DMS79 treated with DMSO at 0.1 percent for 48 hours (cell line): ENCODE data around the gene DDRGK1.

Experiments
- DNase-seq: peaks from one replicate; lab custom pipeline; 2025; lab: John Stamatoyannopoulos, UW

Gene DDRGK1

GRCh38 chr20:3235666-3236324, 31.3 kb upstream of the DDRGK1 start:
- no peak for DNase-seq

- no peak for DNase-seq
These were observed 29.6 kb upstream of the DDRGK1 start for GRCh38 chr20:3233991-3234498.

GRCh38 chr20:3233131-3233990, 28.9 kb upstream of the DDRGK1 start:
- DNase-seq: no peak

- DNase-seq: no peak
These were observed 27.6 kb upstream of the DDRGK1 start for GRCh38 chr20:3231889-3232588.

GRCh38 chr20:3231116-3231515, 26.6 kb upstream of the DDRGK1 start:
- no peak for DNase-seq

- DNase-seq: no peak
These were observed 25.3 kb upstream of the DDRGK1 start for GRCh38 chr20:3229798-3230197.

GRCh38 chr20:3229158-3229557, 24.7 kb upstream of the DDRGK1 start:
- DNase-seq: no peak

GRCh38 chr20:3228750-3229032, 24.2 kb upstream of the DDRGK1 start:
- no peak for DNase-seq

GRCh38 chr20:3227936-3228749, 23.7 kb upstream of the DDRGK1 start:
- DNase-seq: no peak

GRCh38 chr20:3227506-3227905, 23.0 kb upstream of the DDRGK1 start:
- no peak for DNase-seq

GRCh38 chr20:3226864-3227263, 22.4 kb upstream of the DDRGK1 start:
- no peak for DNase-seq

- no peak for DNase-seq
These were observed 21.6 kb upstream of the DDRGK1 start for GRCh38 chr20:3226093-3226492.

- no peak for DNase-seq
These were observed 20.4 kb upstream of the DDRGK1 start for GRCh38 chr20:3224681-3225421.

GRCh38 chr20:3223994-3224680, 19.7 kb upstream of the DDRGK1 start:
- DNase-seq: no peak

- no peak for DNase-seq
These were observed 19.1 kb upstream of the DDRGK1 start for GRCh38 chr20:3223651-3223993.

- DNase-seq: peak; percentile 93
These were observed 18.4 kb upstream of the DDRGK1 start for GRCh38 chr20:3222635-3223600.

GRCh38 chr20:3221398-3222226, 17.1 kb upstream of the DDRGK1 start:
- DNase-seq: no peak

GRCh38 chr20:3218307-3218988, 14.0 kb upstream of the DDRGK1 start:
- no peak for DNase-seq
